Tibial nerve (tissue), 4 donors: Measurements from ENCODE around the gene CWF19L1.

ENCODE experiments used
- EP300 ChIP-seq, 2 donors: sonication (generic); formaldehyde crosslinking; IDR thresholded peaks; one replicate each; pipeline ENCODE4 v1.6.1; 2017; ENCODE audit warnings: antibody characterized with exemption in 2 of 2, mild to moderate bottlenecking in 1 of 2
- POLR2A ChIP-seq, 2 donors: fragments of 450-650 bp; IDR thresholded peaks; one replicate each; pipeline ENCODE4 v1.6.1; 2017; ENCODE audit warnings: antibody characterized with exemption in 2 of 2, mild to moderate bottlenecking in 2 of 2, moderate library complexity in 2 of 2
- TF ChIP-seq, protein P1 (sequence below), 5 experiments: fragments of 200-600 bp in 3 of 5; fragments of 450-650 bp in 2 of 5; sonication (generic) in 3 of 5; IDR thresholded peaks; one replicate each; pipeline ENCODE4 v1.5.1; 2016 to 2019; ENCODE audit warnings: antibody characterized with exemption in 5 of 5, mild to moderate bottlenecking in 3 of 5, moderate library complexity in 2 of 5

DNA sequence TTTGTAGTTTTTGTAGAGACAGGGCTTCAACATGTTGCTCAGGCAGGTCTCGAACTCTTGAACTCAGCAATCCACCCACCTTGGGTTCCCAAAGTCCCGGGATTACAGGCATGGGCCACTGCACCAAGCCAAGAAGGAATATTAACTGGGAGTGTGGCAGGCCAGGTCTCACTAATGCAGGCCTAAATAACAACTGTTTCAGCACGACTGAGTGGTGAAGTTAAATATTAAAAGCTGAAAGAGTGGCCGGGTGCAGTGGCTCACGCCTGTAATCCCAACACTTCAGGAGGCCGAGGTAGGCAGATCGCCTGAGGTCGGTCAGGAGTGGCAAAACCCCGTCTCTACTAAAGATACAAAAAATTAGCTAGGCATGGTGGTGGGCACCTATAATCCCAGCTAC is 59.2 kb downstream of the CWF19L1 start:
- TF ChIP-seq POLR2A (IDR thresholded peaks at IDR 0.05) (no peak), EP300 (IDR thresholded peaks at IDR 0.05) (no peak)
- TF ChIP-seq, protein P1, sequence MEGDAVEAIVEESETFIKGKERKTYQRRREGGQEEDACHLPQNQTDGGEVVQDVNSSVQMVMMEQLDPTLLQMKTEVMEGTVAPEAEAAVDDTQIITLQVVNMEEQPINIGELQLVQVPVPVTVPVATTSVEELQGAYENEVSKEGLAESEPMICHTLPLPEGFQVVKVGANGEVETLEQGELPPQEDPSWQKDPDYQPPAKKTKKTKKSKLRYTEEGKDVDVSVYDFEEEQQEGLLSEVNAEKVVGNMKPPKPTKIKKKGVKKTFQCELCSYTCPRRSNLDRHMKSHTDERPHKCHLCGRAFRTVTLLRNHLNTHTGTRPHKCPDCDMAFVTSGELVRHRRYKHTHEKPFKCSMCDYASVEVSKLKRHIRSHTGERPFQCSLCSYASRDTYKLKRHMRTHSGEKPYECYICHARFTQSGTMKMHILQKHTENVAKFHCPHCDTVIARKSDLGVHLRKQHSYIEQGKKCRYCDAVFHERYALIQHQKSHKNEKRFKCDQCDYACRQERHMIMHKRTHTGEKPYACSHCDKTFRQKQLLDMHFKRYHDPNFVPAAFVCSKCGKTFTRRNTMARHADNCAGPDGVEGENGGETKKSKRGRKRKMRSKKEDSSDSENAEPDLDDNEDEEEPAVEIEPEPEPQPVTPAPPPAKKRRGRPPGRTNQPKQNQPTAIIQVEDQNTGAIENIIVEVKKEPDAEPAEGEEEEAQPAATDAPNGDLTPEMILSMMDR (IDR thresholded peaks at IDR 0.05), result no peak
